HG02623 (cell line): ENCODE results near the gene TRNP1.

Experiments used
- ATAC-seq: cut with Tn5 transposase; IDR thresholded peaks from one replicate; pipeline ENCODE4 v1.9.1; 2021; ENCODE audit warnings: moderate library complexity; ENCODE audit not compliant: unreplicated experiment

The TRNP1 gene

GRCh38 chr1:27025718-27026117 lies 32.2 kb downstream of the TRNP1 start:
- no peak for ATAC-seq

- no peak for ATAC-seq
Measured at GRCh38 chr1:27026621-27027574, 33.4 kb downstream of the TRNP1 start.

- ATAC-seq = no peak
Measured at GRCh38 chr1:27027575-27028250, 34.2 kb downstream of the TRNP1 start.

DNA sequence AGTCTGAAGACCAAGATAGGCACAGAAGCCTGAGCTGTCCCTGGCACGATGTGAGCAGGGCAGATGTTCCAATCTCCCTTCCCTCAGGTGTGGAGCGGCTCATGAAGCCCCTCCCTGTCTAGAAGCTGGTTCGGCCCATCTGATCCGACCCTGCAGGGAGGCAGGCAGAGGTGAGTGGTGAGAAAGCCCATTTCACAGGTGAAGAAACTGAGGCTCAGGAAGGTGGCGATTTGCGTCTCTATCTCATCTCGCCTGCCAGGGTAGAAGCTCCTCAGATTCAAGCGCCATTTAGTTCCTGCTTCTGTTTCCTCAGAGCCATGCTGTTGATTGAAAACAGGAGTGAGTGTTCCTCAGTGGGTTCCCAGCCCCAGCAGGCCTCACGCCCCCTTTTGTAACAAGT lies 36.0 kb downstream of the TRNP1 start:
- no peak for ATAC-seq

GRCh38 chr1:27031235-27032118 lies 38.0 kb downstream of the TRNP1 start:
- ATAC-seq = no peak

GRCh38 chr1:27032119-27032461 lies 38.6 kb downstream of the TRNP1 start:
- ATAC-seq = no peak

- no peak for ATAC-seq
Measured at GRCh38 chr1:27033043-27033746, 39.7 kb downstream of the TRNP1 start.

- no peak for ATAC-seq
Measured at GRCh38 chr1:27035344-27035743, 41.9 kb downstream of the TRNP1 start.

DNA sequence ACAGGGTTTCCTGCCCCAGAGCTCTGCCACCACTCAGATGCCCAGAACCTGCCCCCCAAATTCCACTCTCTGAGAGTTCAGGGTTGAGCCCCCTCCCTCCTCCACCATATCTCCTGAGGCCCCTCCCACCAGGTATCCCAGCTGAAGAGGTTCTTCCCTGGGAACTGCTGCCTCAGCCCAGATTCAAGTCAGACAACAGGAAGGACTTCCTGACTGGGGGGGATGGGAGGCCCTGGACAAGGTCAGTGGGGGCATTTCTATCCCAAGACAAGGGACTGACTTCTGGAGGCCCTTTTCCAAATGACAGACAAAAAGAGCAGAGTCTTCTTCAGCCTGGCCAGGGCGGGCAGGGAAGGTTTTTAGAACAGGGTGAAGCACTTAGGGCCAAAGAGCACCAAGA lies 43.2 kb downstream of the TRNP1 start:
- no peak for ATAC-seq

- ATAC-seq = no peak
Measured at GRCh38 chr1:27037518-27037917, 44.0 kb downstream of the TRNP1 start.

GRCh38 chr1:27038020-27038419 lies 44.5 kb downstream of the TRNP1 start:
- ATAC-seq = no peak

- no peak for ATAC-seq
Measured at GRCh38 chr1:27042670-27043069, 49.2 kb downstream of the TRNP1 start.

- ATAC-seq = no peak
Measured at GRCh38 chr1:27044613-27045151, 51.2 kb downstream of the TRNP1 start.

DNA sequence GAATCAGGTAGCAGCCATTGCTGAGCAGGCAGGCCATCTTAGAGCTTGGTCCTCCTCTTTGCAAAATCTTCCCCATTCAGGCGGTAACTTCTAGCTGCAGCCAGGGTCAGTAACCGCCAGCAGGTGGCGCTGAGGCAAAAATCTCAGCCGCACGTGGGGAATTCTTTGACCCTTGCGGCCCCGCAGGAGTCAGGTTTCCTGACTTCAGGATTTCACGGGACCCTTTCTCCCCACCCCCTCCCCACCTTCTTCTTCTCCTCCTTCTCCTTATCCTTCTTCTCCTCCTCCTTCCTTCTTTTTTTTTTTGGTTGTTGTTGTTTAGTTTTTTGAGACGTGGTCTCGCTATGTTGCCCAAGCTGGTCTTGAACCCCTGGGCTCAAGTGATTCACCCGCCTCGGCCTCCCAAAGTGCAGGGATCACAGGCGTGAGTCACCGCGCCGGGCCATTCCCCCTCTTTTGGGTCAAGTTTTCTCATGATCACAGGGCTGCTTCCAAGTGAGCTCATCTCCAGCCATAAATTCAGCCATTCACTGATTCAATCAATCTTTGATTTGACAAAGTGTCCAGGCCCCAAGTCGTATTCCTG lies 52.6 kb downstream of the TRNP1 start:
- ATAC-seq = no peak

DNA sequence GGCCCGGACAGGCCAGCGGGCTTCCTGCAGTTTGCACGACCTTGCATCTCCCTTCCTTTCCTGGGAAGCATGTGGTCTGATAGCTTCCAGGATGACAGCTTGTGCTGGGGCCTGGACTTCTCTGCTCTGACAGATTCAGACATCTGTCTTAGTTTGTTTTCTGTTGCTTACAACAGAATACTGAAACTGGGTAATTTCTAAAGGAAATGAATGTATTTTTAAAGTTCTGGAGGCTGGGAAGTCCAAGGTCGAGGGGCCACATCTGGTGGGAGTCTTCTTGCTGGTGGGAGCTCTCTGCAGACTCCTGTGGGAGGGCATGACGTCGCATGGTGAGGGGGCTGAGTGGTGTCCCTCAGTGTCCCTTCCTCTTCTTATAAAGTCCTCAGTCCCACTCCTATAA lies 54.4 kb downstream of the TRNP1 start:
- no peak for ATAC-seq

- ATAC-seq = no peak
Measured at GRCh38 chr1:27049100-27049499, 55.6 kb downstream of the TRNP1 start.

DNA sequence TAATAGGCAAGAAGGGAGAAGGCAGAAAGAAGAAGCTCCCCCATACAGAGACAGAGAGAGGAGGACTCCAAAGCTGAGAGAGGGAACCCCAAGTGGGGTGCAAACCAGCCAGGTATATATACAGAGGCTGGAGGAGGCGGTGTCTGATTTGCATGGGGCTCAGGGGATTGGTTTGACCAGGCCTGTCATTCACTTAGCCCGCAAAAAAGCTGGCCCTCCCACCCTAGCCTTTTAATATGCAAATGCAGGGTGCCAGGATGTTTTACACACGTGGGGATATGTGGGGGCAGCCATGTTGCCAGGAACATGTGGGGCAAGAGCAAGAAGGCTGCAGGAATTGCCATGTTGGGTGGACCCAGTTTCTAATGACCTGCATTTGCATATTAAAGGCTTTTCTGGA lies 56.1 kb downstream of the TRNP1 start:
- ATAC-seq = no peak
